ENCODE measurements around the gene DZIP1L. TPM values are rescaled to one million over a fixed set of nuclear protein-coding genes. Genes with fewer than 3 reads are reported as not detected.

Gene DZIP1L
- total RNA-seq, 1 donor from 2014 or later: not detected

DNA sequence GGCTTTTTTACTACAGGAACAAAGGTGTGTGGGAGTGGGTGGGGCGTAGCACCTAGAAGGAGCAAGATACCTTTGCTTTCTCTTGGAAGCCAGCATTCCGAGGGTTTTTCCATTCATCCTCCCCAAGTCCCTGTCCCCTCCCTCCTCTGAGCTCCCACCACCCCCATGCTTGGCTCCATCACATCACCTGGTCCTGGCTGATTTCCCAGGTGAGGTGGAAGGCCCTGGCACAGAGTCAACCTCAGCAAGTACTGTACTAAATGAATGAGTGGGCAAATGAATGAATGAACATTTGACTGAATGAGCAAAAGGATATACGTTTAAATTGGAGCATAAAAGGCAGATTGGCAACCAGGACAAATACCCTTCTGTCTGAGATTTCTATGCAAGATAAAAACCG is 45.4 kb downstream of the DZIP1L start:
- intact Hi-C loops (cut with micrococcal nuclease): no loop called here

DNA sequence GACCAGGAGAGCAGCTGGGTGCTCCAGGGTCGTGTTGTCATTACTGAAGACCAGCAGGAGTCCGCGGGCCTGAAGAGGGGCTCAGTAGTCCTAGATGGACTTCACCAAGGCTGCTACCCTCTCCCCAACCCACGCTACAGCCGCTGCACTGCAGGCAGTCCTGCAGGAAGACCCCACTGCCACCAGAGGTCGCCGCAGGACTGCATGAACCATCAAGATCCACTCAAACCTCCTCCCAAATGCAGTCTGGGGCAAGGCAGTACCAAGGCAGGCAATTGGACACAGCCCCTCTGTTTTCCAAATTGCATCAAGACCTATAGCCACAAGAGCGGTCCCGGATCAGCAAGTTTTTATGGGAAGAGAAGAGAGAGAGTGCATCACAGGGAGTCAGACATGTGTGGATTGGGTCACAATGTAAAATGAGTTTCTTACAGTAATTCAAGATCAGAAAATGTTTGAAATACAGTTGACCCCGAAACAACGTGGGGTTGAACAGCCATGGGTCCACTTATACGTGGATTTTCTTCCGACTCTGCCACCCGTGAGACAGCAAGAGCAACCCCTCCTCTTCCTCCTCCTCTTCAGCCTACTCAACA is 46.7 kb downstream of the DZIP1L start:
- intact Hi-C loops (cut with micrococcal nuclease): loop anchor here (1.0 to 5.0 kb wide), 3 partner anchors 51 to 349 kb away; partner anchors contain the start of gene DBR1

DNA sequence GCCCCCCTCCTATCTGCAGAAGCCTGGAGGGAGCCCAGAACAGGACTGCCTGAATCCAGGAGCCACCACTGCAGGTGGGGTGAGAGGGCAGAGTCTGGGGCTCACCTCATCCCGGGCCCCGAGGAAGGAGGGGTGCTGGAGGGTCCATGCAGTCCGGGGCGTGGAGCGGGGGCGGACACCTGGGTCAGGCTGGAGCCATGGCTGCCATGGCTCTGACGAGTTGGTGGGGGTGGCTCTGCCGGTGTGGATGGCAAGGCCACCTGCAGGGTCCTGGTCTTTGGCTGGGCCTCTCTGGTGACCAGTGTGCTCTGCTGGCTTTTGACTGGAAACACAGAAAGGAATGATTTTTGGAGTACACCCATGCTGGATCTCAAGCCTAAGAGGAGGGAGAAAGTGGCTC is 47.4 kb downstream of the DZIP1L start:
- intact Hi-C loops (cut with micrococcal nuclease): loop anchor here (1.0 to 5.0 kb wide), 3 partner anchors 51 to 349 kb away; partner anchors contain the start of gene DBR1

DNA sequence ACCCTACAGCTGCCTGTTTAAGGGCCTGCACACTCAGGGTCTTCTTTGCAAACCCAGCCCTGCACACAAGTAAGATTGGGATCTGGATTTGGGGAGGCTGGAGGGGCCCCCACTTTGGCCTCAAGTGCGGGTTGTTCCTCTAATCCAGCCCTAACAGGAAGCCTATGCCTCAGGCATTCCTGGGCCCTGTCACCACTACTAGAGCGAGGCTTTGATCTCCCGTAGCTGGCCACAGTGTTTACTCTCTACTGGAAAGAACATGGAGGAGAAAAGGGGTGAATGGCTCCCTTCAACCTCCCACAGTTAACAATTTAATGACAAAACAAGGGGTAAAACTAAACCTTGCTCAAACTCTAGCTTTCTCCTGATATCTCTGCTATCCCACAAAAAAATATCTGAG is 48.4 kb downstream of the DZIP1L start:
- intact Hi-C loops (cut with micrococcal nuclease): loop anchor here (5.0 kb wide), 2 partner anchors 105 to 350 kb away; partner anchors contain the start of gene DBR1

DNA sequence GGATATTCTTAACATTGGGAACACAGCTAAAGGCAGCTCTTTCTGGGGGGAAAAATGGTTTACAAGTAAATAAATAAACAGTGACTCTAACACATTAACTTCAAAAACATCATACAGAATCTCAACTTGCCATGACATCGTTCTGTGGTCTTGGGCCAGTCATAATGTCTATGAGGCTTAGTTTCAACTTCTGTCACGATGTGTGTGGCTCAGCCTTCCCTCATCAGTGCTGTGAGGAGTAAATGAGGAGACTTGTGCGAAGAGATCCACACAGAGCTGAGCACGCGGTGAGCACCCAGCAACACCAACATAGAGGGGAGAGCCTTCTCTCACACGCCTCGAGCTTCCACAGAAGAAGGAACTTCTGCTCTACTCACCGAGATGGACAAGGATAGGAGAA is 49.0 kb downstream of the DZIP1L start:
- intact Hi-C loops (cut with micrococcal nuclease): loop anchor here (5.0 kb wide), 2 partner anchors 106 to 351 kb away; partner anchors contain the start of gene DBR1

DNA sequence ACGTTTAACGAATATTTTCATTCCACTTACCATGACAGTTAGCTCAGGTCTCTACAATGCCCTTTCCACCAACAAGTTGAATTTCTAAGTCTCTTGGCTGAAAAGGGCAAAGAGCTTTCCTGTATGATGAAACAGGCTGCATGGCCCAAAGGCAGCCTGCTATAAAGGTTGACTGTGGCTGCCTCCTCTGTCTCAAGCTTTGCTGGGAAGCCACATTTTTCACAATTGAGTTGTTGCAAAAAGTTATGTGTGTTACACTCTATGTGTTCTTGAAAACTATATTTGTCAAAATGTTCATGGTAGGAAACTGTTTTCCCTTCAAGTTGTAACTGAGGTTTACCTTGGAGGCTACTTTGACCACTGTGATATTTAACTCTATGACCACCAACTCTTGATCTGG is 49.5 kb downstream of the DZIP1L start:
- intact Hi-C loops (cut with micrococcal nuclease): loop anchor here (5.0 kb wide), 2 partner anchors 106 to 351 kb away; partner anchors contain the start of gene DBR1

DNA sequence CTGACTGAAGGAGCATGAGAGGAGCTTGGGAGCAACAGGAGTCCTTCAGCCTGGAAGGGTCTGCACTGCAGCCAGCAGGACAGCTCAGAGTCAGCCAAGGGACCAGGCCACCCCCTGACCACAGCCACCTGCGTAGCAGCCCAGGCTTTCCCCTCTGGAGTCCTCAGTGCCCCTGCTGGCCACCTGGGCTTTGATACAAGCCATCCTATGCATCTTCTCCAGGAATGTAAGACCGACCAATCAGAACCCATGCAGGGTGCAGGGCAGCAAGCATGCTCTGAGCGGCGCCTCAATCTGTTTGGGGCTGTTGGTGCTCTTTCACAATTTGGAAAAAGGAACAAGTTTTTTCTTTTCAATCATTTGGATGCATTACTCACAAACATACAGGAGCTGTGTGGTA is 52.0 kb downstream of the DZIP1L start:
- intact Hi-C loops (cut with micrococcal nuclease): no loop called here

DNA sequence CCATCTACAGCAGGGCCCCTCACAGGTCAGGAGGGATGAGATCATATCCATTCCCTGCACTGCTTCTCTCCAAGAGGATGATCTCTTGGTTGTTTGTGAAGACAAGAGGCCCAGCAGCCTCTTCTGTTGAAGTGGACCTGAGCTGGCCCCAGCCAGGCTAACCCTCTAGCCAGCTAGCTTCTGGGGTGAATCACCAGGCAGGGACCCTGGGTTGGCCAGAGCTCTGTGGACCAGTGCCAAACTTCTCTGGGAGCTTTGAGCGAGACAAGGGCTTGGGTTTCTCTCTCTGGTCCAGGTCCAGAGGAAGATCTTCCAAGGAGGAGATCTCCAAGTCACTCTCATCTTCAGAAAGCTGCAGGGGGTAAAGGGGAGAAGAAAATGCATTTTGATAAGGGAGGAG is 52.8 kb downstream of the DZIP1L start:
- intact Hi-C loops (cut with micrococcal nuclease): no loop called here

DNA sequence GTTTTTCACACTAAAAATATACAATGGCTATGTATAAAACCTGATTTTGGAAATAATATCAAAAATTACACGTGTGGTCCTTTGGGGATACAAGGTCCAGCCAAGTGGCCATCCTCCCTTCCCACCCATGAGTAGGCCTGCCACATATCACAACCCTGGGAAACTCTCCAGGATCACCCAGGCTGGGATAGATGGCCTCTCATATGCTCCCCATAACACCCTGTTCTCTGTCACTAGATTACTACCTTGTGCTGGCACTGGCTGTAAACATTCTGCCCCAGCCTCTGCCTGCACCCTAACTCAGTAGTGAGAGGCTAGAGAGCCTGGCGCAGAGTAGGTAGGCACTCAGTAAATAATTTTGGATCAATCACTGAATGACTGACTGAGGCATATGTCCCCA is 53.4 kb downstream of the DZIP1L start:
- intact Hi-C loops (cut with micrococcal nuclease): no loop called here

DNA sequence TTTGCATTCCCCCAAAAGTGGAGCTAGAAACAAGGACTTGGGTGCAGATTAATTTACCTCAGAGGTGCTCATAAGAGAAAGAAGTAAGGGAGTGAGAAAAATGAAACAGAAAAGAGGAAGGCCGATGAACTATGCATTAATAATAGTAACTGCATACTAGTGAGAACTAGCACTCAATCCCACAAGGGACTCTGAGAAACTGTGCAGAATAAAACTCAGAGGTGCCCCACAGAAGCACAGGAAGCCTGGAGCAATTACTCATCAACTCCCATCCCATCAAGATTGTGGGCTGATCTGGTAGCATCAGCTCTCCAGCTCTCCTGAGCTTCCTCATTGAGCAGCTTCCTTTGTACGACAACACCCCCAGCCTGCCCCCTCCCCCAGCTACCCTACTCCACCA is 54.6 kb downstream of the DZIP1L start:
- intact Hi-C loops (cut with micrococcal nuclease): no loop called here

DNA sequence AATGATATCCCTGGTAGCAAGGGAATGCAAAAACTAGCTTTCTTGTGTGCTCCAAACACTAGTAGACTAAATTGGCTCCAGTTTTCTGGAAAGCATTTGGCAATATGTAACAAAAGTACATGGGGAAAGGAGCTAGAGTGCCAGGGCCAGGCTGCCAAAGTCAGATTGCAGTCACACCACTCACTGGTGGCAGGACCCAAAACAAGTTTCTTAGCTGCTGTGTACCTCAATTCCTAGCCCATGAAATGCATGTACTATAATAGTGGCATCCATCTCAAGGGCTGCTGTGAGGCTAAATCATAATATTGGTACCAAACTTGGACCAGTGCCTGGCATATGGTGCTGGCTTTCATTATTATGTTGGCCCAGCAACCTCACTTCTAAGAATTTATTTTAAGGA is 56.1 kb downstream of the DZIP1L start:
- intact Hi-C loops (cut with micrococcal nuclease): no loop called here

DNA sequence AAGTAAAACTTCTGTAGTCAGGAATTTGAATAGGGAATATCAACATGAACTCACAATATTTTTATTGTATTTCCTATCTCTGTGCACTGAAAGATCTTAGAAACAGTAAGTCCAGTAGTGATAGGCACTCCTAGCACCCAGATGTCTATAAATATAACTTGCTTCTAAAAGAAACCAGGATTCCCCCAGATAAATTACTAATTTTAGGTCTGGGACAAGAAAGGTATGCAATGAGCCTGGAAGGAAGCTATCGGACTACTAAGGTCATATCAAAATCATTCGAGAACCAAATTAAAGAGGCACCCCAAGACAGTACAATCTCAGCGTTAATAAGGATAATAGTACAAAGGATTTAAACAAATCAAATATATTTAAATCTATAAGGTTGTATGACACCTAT is 58.0 kb downstream of the DZIP1L start:
- intact Hi-C loops (cut with micrococcal nuclease): no loop called here

DNA sequence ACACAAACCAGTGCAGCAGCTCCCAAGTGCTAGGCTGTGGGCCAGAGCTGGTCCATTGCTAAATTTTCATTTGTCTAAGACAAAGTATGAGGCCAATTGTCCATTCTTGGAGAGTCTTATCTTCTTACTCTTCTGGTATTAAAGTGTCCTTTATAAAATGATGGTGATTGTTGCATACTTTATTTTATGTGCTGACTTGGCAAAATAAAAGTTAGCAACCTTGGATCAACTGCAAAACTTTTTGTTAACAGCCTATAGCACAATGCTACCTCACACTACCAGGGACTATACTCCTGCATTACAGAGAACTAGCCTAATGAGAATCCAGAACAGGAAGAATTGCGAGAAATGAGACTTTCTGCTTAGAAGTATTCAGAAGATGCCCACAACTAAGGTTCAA is 61.4 kb downstream of the DZIP1L start:
- intact Hi-C loops (cut with micrococcal nuclease): no loop called here

DNA sequence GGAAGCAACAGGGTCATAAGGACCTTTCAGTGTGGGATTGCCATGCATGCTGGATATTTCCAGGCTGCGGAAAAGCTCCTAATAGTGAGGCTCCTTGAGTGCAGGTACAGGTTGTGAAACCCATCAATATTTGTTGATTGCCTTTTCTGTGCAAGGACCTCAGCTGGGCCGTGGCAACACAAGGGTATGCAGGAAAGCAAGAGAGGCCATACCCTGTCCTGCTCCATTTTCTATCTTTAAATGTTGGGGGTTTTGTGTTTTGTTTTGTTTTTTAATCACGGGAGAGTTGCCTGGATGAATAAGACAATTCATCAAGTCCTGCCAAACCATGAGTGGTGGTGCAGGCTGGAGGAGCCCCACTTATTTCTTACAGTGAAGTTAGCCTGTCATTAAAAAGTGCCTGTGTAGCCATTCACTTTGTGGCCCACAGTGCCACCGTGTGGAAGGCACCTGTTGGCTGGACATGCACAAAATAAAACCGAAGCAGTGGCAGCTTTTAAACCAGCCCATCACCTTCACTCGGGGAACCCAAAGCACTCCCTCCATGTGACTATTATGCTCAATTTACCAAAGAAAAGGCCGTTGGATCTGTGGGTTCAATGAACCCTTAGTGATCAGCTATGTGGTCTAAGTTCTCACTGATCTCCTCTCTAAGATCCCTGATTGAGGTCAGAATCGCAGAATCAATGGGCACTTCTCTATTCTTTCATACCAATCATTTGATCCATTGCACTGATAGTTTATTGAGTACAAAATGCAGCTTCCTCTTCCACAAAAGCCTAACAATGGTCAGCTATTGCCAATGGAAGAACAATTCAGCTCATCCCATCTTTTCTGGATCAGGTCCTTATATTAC is 63.2 kb downstream of the DZIP1L start:
- intact Hi-C loops (cut with micrococcal nuclease): no loop called here

DNA sequence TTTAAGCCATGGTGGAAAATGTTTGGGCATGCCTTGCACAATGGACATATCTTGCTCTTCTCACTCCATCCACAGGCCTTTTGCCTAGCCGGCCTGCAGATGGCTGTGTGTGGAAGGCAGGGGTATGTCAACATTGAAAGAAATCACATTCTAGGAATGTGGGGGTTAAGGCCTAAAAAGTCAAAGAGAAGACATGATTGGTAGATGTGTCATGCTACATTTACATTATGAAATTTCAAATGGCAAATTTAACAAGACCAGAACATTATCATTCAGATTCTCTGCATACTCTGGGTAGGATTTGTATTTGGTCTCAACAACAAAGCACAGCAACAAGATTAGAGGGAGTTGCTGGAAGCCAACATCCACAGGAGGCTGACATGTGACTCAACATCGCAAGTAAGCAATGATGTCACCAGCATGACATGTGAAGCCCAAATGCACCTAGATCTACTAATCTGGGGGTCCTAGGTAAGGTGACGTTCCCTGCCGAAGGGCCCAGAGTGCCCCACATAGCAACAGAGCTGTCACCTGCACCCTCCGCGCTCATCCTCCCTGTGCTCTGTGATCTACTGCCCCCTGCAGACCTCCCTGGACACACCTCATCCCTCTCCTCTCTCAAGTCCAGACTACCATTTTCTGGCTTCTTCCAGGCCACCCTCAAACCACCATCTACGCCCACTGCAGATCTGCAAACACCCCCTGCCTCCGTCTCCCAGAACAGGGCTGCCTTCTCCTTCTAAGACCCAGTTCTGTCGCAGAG is 66.1 kb downstream of the DZIP1L start:
- intact Hi-C loops (cut with micrococcal nuclease): no loop called here

DNA sequence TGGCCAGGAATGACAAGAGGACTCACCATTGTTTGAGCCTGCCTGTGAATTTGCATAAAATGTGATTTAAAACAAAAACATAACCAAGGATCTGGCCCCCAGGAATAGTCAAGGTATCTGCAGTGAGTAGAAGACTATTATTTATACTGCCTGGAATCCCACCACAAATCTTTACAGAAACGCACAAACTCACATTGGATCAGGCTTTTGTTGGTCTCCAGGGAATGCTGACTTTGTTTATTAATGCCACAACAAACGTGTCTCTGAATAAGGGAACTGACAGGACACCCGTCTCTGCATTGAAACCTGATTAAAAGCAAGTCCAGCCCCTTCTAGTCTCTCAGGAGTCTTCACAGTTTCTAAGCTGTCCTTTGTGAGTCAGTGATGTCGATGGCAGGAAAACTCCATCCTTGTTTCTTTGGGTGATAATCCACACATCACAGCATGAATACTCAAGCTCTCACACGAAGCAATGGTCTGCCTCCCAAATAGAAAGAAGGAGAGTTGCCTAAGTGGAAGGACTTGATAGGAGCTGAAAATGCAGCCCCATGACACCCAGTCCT is 67.7 kb downstream of the DZIP1L start:
- intact Hi-C loops (cut with micrococcal nuclease): no loop called here

DNA sequence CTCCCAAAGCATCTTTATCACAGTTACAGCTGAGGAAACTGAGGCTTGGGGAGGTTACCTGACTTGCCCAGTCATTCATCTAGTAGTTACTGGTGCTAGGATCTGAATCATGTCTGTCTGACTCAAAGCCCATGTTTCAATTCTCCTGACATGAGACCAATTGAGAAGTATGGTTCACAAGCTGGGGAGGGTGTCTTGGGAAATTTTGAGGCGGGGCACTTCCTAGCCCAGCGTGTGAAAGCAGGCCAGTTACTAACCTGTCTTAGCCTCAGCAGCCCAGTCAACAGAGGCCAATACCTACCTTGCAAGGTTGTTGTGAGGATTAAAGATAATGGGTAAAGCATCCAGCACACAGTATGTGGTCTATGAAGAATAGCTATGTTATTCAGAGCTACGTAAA is 68.5 kb downstream of the DZIP1L start:
- intact Hi-C loops (cut with micrococcal nuclease): no loop called here

DNA sequence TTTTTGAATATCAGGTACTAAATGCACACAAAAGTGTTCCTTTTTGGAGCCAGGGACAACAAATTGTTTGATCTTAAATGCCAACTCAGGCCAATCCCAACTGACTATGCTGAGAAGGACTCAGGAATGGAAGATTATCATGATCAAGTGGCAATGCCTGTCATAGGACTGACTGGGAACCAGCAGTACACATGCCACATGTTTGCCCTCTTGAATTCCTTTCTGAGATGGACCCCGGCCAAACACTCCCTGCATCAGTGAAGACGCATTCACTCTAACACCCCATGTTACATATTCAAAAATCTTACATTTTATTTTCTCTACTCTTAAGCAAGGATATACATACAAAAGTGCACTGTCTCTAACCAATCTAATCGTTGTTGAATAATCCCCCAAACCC is 69.3 kb downstream of the DZIP1L start:
- intact Hi-C loops (cut with micrococcal nuclease): no loop called here

DNA sequence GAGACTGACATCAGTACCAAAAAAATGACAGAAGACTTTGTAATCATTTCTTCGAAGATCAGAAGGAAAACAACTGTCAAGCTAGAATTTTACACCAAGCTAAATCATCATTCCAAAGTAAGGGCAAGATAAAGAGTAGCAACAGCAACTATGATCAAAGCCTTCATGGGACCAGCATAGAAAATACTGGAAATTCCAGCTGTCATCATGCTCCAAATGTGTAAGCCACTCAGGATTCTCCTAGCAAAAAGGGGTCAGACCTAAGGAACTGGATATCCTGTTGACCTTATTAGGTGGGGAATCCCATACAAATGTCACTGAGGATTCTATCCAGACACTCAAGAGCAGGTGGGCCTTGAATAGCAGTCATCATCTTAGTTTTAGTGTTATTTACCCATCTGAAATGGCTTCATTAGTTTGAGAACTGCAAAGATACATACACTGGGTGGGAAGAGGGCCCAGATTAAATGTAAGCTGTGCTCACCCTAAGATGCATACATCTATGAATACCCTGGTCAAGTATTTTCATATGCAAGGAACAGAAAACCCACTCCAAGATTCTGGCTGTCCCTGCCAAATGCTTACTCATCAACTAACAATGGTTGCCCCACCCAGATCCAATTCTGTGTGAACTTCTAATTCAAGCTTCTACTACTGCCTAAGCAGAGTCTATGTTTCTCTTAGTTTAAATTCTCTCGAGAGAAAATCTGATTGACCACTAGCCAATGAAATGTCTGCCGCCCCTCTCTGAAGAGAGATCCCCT is 72.0 kb downstream of the DZIP1L start:
- intact Hi-C loops (cut with micrococcal nuclease): no loop called here

DNA sequence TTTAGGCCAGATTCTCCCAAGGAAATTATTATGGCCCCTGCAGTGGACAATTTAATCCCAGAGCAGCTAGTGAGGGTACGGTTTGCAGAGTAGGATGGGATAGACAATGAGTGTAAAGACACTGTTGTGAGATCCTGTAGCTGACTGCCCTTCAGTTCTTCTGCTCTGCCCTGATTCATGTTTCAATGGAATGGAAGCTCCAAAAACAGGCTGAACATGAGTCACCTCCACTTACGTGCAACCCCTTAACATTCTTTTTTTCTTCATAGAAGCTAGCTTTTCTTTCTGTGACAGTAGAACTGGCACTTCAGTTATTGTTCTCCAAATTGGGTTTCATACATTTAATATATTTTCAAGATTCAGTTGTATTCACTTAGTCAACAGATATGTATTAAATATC is 73.4 kb downstream of the DZIP1L start:
- intact Hi-C loops (cut with micrococcal nuclease): no loop called here

All from T-helper 2 cell treated with Interferon-gamma antibody and Interleukin-4, amounts not matched to agents 100 ng/mL and 5 ng/mL, for 36 hours (primary cell).